T follicular helper cell (primary cell): ENCODE results near the gene ATP11A.
"Not testable (repeated sequence)": the region's sequence is repeated elsewhere in the genome, so short reads cannot be mapped to it uniquely, and the experiment has no call there.

Experiments used
- DNase-seq: peaks from one replicate; pipeline ENCODE4 v3.0.0-alpha.2; 2020; ENCODE audit warnings: low read depth

ATP11A gene

GRCh38 chr13:112796190-112796915, 106.5 kb downstream of the ATP11A start:
- no peak for DNase-seq

GRCh38 chr13:112799394-112799793, 109.6 kb downstream of the ATP11A start:
- no peak for DNase-seq

- DNase-seq = no peak
Measured at GRCh38 chr13:112800057-112800456, 110.2 kb downstream of the ATP11A start.

- not testable (repeated sequence) for DNase-seq
Measured at GRCh38 chr13:112800807-112801206, 111.0 kb downstream of the ATP11A start.

- DNase-seq = no peak
Measured at GRCh38 chr13:112802802-112803195, 113.0 kb downstream of the ATP11A start.

GRCh38 chr13:112803422-112803821, 113.6 kb downstream of the ATP11A start:
- no peak for DNase-seq

- no peak for DNase-seq
Measured at GRCh38 chr13:112804374-112804773, 114.5 kb downstream of the ATP11A start.

GRCh38 chr13:112806739-112807652, 117.2 kb downstream of the ATP11A start:
- no peak for DNase-seq

GRCh38 chr13:112807653-112808376, 118.0 kb downstream of the ATP11A start:
- DNase-seq = no peak

- DNase-seq = no peak
Measured at GRCh38 chr13:112808377-112809140, 118.7 kb downstream of the ATP11A start.

GRCh38 chr13:112809332-112810315, 119.8 kb downstream of the ATP11A start:
- no peak for DNase-seq

GRCh38 chr13:112810608-112811007, 120.8 kb downstream of the ATP11A start:
- no peak for DNase-seq

- DNase-seq = no peak
Measured at GRCh38 chr13:112812306-112813055, 122.6 kb downstream of the ATP11A start.

GRCh38 chr13:112813552-112813951, 123.7 kb downstream of the ATP11A start:
- DNase-seq = no peak

- no peak for DNase-seq
Measured at GRCh38 chr13:112814905-112815585, 125.2 kb downstream of the ATP11A start.

- no peak for DNase-seq
Measured at GRCh38 chr13:112815871-112816270, 126.0 kb downstream of the ATP11A start.

GRCh38 chr13:112818040-112818697, 128.3 kb downstream of the ATP11A start:
- no peak for DNase-seq

- DNase-seq = no peak
Measured at GRCh38 chr13:112818698-112819045, 128.8 kb downstream of the ATP11A start.

GRCh38 chr13:112819111-112819510, 129.3 kb downstream of the ATP11A start:
- no peak for DNase-seq
